Measurements from ENCODE around the gene BPIFA3. TPM values are rescaled to one million over a fixed set of nuclear protein-coding genes. Genes with fewer than 3 reads are reported as not detected.

BPIFA3 gene
- total and polyA plus RNA-seq, 2 experiments from 2014 or later, result not detected

GRCh38 chr20:33275871-33276270, 58.7 kb downstream of the BPIFA3 start:
- Histone ChIP-seq H3K4me3 (no peak overlapping the region), H3K9me2 (ENCODE audit: insufficient read depth) (no peaks in the 10 kb centered on the region), H3K4me2 (no peak overlapping the region), H2AFZ (0 out of 2 replicates have a peak overlapping the region, but pooled peaks have one; percentile 47), H3K27ac (ENCODE audit: low read depth) (no peak overlapping the region), H3F3A (replicated peaks; ENCODE audit: low read depth) (no peaks in the 10 kb centered on the region), H3K79me2 (replicated peaks; ENCODE audit: insufficient read depth) (no peaks in the 10 kb centered on the region), H3K4me1 (ENCODE audit: insufficient read depth) (0 out of 2 replicates have a peak, but pooled peaks cover 8% of the 10 kb centered on the region), H3K27me3 (ENCODE audit: insufficient read depth) (no peaks in the 10 kb centered on the region), H4K20me1 (replicated peaks; ENCODE audit: insufficient read depth) (no peaks in the 10 kb centered on the region), H3K36me3 (ENCODE audit: insufficient read depth) (no peaks in the 10 kb centered on the region)
- Mint-ChIP-seq H3K9me3 (no peaks in the 10 kb centered on the region), H3K4me3 (no peak overlapping the region), H3K27ac (no peak overlapping the region), H3K36me3 (ENCODE audit: low read depth) (no peaks in the 10 kb centered on the region), H3K4me1 (peaks cover 23% of the 10 kb centered on the region), H3K27me3 (ENCODE audit: insufficient read depth, low read depth, poor library complexity) (peaks cover 21% of the 10 kb centered on the region)
- no peak for DNase-seq (ENCODE audit: low spot score)
- TF ChIP-seq JUNB (IDR thresholded peaks at IDR 0.05; ENCODE audit: unreplicated experiment) (no peak), STAT1 (IDR thresholded peaks at IDR 0.05; ENCODE audit: unreplicated experiment) (no peak), CREB1 (CRISPR knock-in tag; IDR thresholded peaks at IDR 0.05; ENCODE audit: low read depth) (no peak), ZNF114 (CRISPR knock-in tag; IDR thresholded peaks at IDR 0.05) (no peak), EZH2 (IDR thresholded peaks at IDR 0.05; ENCODE audit: low read depth, unreplicated experiment) (no peak), POLR2AphosphoS5 (IDR thresholded peaks at IDR 0.05; ENCODE audit: low read depth) (no peak)
- TF ChIP-seq, protein P1, sequence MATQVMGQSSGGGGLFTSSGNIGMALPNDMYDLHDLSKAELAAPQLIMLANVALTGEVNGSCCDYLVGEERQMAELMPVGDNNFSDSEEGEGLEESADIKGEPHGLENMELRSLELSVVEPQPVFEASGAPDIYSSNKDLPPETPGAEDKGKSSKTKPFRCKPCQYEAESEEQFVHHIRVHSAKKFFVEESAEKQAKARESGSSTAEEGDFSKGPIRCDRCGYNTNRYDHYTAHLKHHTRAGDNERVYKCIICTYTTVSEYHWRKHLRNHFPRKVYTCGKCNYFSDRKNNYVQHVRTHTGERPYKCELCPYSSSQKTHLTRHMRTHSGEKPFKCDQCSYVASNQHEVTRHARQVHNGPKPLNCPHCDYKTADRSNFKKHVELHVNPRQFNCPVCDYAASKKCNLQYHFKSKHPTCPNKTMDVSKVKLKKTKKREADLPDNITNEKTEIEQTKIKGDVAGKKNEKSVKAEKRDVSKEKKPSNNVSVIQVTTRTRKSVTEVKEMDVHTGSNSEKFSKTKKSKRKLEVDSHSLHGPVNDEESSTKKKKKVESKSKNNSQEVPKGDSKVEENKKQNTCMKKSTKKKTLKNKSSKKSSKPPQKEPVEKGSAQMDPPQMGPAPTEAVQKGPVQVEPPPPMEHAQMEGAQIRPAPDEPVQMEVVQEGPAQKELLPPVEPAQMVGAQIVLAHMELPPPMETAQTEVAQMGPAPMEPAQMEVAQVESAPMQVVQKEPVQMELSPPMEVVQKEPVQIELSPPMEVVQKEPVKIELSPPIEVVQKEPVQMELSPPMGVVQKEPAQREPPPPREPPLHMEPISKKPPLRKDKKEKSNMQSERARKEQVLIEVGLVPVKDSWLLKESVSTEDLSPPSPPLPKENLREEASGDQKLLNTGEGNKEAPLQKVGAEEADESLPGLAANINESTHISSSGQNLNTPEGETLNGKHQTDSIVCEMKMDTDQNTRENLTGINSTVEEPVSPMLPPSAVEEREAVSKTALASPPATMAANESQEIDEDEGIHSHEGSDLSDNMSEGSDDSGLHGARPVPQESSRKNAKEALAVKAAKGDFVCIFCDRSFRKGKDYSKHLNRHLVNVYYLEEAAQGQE (IDR thresholded peaks at IDR 0.05; ENCODE audit: unreplicated experiment), result no peak
- TF ChIP-seq, protein P2, sequence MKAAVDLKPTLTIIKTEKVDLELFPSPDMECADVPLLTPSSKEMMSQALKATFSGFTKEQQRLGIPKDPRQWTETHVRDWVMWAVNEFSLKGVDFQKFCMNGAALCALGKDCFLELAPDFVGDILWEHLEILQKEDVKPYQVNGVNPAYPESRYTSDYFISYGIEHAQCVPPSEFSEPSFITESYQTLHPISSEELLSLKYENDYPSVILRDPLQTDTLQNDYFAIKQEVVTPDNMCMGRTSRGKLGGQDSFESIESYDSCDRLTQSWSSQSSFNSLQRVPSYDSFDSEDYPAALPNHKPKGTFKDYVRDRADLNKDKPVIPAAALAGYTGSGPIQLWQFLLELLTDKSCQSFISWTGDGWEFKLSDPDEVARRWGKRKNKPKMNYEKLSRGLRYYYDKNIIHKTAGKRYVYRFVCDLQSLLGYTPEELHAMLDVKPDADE (IDR thresholded peaks at IDR 0.05), result no peak
- TF ChIP-seq, protein P3, sequence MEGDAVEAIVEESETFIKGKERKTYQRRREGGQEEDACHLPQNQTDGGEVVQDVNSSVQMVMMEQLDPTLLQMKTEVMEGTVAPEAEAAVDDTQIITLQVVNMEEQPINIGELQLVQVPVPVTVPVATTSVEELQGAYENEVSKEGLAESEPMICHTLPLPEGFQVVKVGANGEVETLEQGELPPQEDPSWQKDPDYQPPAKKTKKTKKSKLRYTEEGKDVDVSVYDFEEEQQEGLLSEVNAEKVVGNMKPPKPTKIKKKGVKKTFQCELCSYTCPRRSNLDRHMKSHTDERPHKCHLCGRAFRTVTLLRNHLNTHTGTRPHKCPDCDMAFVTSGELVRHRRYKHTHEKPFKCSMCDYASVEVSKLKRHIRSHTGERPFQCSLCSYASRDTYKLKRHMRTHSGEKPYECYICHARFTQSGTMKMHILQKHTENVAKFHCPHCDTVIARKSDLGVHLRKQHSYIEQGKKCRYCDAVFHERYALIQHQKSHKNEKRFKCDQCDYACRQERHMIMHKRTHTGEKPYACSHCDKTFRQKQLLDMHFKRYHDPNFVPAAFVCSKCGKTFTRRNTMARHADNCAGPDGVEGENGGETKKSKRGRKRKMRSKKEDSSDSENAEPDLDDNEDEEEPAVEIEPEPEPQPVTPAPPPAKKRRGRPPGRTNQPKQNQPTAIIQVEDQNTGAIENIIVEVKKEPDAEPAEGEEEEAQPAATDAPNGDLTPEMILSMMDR (conservative IDR thresholded peaks at IDR 0.05; ENCODE audit: low read depth in 2 of 2), result no peak
- ATAC-seq, result no peak; the same call in 2 of the 3 replicates
